Heart right ventricle (tissue), 16 donors: ENCODE data around the gene ACOT6. TPM values are rescaled to one million over a fixed set of nuclear protein-coding genes. Genes with fewer than 3 reads are reported as not detected.
"Not testable (repeated sequence)": the region's sequence is repeated elsewhere in the genome, so short reads cannot be mapped to it uniquely, and the experiment has no call there.

Experiments
- ATAC-seq, 8 donors: fragments of 200-7000 bp; cut with Tn5 transposase; one replicate each; pipeline ENCODE4 v1.9.1; 2020; ENCODE audit warnings: mild to moderate bottlenecking in 8 of 8, moderate library complexity in 8 of 8, moderate number of reproducible peaks in 1 of 8
- DNase-seq, 2 donors: peaks; one replicate each; pipeline ENCODE4 v3.0.0-alpha.2; 2020
- H3K27ac ChIP-seq, 10 donors: fragments of 200-600 bp; sonication (generic) in 2 of 10; one replicate each; pipeline versions ENCODE4 v1.5.0 to v1.8.0; 2020 to 2022; ENCODE audit warnings: mild to moderate bottlenecking in 3 of 10
- H3K27me3 ChIP-seq, 7 donors: fragments of 200-600 bp; one replicate each; pipeline ENCODE4 v1.8.0; 2021 to 2022; ENCODE audit warnings: mild to moderate bottlenecking in 2 of 7
- H3K36me3 ChIP-seq, 9 donors: fragments of 200-600 bp; sonication (generic) in 1 of 9; one replicate each; pipeline versions ENCODE4 v1.5.0 to v1.8.0; 2020 to 2022; ENCODE audit warnings: mild to moderate bottlenecking in 2 of 9
- H3K4me1 ChIP-seq, 9 donors: fragments of 200-600 bp; sonication (generic) in 1 of 9; one replicate each; pipeline versions ENCODE4 v1.5.0 to v1.8.0; 2020 to 2022; ENCODE audit warnings: mild to moderate bottlenecking in 4 of 9
- H3K4me3 ChIP-seq, 10 donors: fragments of 200-600 bp; sonication (generic) in 2 of 10; one replicate each; pipeline versions ENCODE4 v1.5.0 to v1.8.0; 2020 to 2022; ENCODE audit warnings: mild to moderate bottlenecking in 7 of 10, moderate library complexity in 2 of 10
- H3K9me3 ChIP-seq, 11 donors: fragments of 200-600 bp in 10 of 11; sonication (generic) in 2 of 11; one replicate each; pipeline versions ENCODE4 v1.5.0 to v1.8.0; 2013 to 2022; ENCODE audit warnings: mild to moderate bottlenecking in 2 of 11, control low read depth in 1 of 11, moderate library complexity in 1 of 11
- CTCF ChIP-seq, 9 donors: fragments of 200-600 bp; sonication (generic) in 2 of 9; IDR thresholded peaks; one replicate each; pipeline versions ENCODE4 v1.5.0 to v1.8.0; 2021 to 2022; ENCODE audit warnings: antibody characterized with exemption in 9 of 9, mild to moderate bottlenecking in 5 of 9, moderate library complexity in 1 of 9
- WGBS, 2 donors: extraction: QIAGEN DNeasy Blood & Tissue Kit; methylation state at CpG; one replicate each; pipeline ENCODE4 v1.1.7; 2013; ENCODE audit warnings: inconsistent platforms in 1 of 2; 5-methylcytosine and 5-hydroxymethylcytosine counted together
- intact Hi-C, 10 donors: fragments of 100-400 bp; cut with DNase I; formaldehyde crosslinking; loops; one replicate each; pipeline versions ENCODE4 v1.11.1 to v1.14.2; 2022
- polyA plus RNA-seq, 2 donors: library from polyadenylated mRNA; stranded (reverse); fragments of 200-250 nt; gene quantifications; one replicate each; pipeline ENCODE4 v1.2.3, GENCODE V29; 2013
- total RNA-seq, 10 donors: library from RNA; stranded (reverse); fragmentation: NEBNext Ultra II Directional in 3 of 10; extraction: Animal tissue kit (Norgen Biotek cat#: 25700) in 3 of 10; gene quantifications; one replicate each; pipeline versions ENCODE4 v1.2.1 to v1.2.4, GENCODE V29; 2021 to 2023
- donor health status: Arrhythmogenic right ventricular cardiomyopathy.
- donor health status: ischemic (EF 13 %, LVEDD 7.1; RV severe dilation, severe dysfunction).
- donor health status: healthy with polysubstance abuse.
- donor health status: DM: no; HTN: yes; CAD: no.
- donor health status: DM: no; HTN: no; CAD: no.
- donor health status: ischemic (EF 25% LVEDD 6.9; RV normal size, moderate dysfunction).
- donor health status: ischemic (EF 25% LVEDD 5.7; RV mildly dilated, moderate dysfunction).
- donor health status: healthy.
- donor health status: DM: yes; HTN: yes; CAD: no.
- donor health status: Ischemic cardiomyopathy.
- donor health status: ischemic (EF 35%, LVEDD 5.7; RV mildly dilated, moderate dysfunction).
- donor health status: nonischemic (EF 11% LVEDD 7.7; RV severe dilation, severe dysfunction).
- donor health status: DM: yes; HTN: yes; CAD: no.
- donor health status: PGD.
- donor health status: ischemic (EF 29% LVEDD 5.4; RV normal size, mild dysfunction).
- donor health status: nonischemic (EF 23%, LVEDD 6.1; RV moderate dilation, normal function).

The ACOT6 gene
- total and polyA plus RNA-seq, 12 donors, result not detected

- ATAC-seq (no peak), DNase-seq (no peak)
- H3K27ac ChIP-seq, result no peak overlapping the region
- WGBS, 2 donors, result 81 to 98% methylated on average over 3 of the region's 3 CpGs
- H3K36me3 ChIP-seq, result peaks cover 0 to 70% (median 14%) of the 10 kb centered on the region in 9 donors
- H3K9me3 ChIP-seq, result no peaks in the 10 kb centered on the region
- intact Hi-C loops, result no loop called here
- H3K4me1 ChIP-seq, result peaks cover 0 to 4% (median 0%) of the 10 kb centered on the region in 9 donors
- TF ChIP-seq CTCF (IDR thresholded peaks at IDR 0.05), result no peak
- no peaks in the 10 kb centered on the region for H3K27me3 ChIP-seq
- no peak overlapping the region for H3K4me3 ChIP-seq
Observed at GRCh38 chr14:73576391-73576790, 35.9 kb upstream of the ACOT6 start.

GRCh38 chr14:73577214-73577613 is 35.1 kb upstream of the ACOT6 start:
- H3K9me3 ChIP-seq, H3K4me1 ChIP-seq, intact Hi-C loops, H3K27me3 ChIP-seq, H3K27ac ChIP-seq, DNase-seq, H3K4me3 ChIP-seq: not testable (repeated sequence)
- peaks cover 0 to 70% (median 14%) of the 10 kb centered on the region in 9 donors for H3K36me3 ChIP-seq
- peak in 7 of 8 donors; percentile 55 to 94 (median 85) for ATAC-seq
- 100% methylated on average over 2 of the region's 2 CpGs for WGBS, 2 donors

GRCh38 chr14:73582102-73582979 is 30.0 kb upstream of the ACOT6 start:
- intact Hi-C loops, H3K27ac ChIP-seq, H3K4me3 ChIP-seq, H3K27me3 ChIP-seq, H3K9me3 ChIP-seq, H3K4me1 ChIP-seq, DNase-seq: not testable (repeated sequence)
- WGBS, 2 donors, result 87 to 91% methylated on average over 10 of the region's 11 CpGs
- peaks cover 0 to 44% (median 0%) of the 10 kb centered on the region in 9 donors for H3K36me3 ChIP-seq
- peak in 1 of 8 donors; percentile 38 for ATAC-seq

GRCh38 chr14:73588695-73589094 is 23.6 kb upstream of the ACOT6 start:
- TF ChIP-seq CTCF (IDR thresholded peaks at IDR 0.05), result no peak
- H3K27ac ChIP-seq, result no peak overlapping the region
- H3K36me3 ChIP-seq, result no peaks in the 10 kb centered on the region
- no peaks in the 10 kb centered on the region for H3K9me3 ChIP-seq
- peaks cover 0 to 9% (median 3%) of the 10 kb centered on the region in 9 donors for H3K4me1 ChIP-seq
- no peaks in the 10 kb centered on the region for H3K27me3 ChIP-seq
- intact Hi-C loops, result no loop called here
- no peak for ATAC-seq
- no peak for DNase-seq
- no peak overlapping the region for H3K4me3 ChIP-seq
- 87 to 93% methylated on average over 1 of the region's 1 CpG for WGBS, 2 donors

- Histone ChIP-seq H3K27ac (no peak overlapping the region), H3K27me3 (no peaks in the 10 kb centered on the region), H3K4me1 (peaks cover 0 to 9% (median 3%) of the 10 kb centered on the region in 9 donors), H3K9me3 (no peaks in the 10 kb centered on the region), H3K4me3 (no peak overlapping the region), H3K36me3 (no peaks in the 10 kb centered on the region)
- intact Hi-C loops, result no loop called here
- whole genome bisulfite sequencing, 2 donors, result 90% methylated on average over 4 of the region's 4 CpGs
- TF ChIP-seq CTCF (IDR thresholded peaks at IDR 0.05), result no peak
- no peak for DNase-seq
- no peak for ATAC-seq
Observed at GRCh38 chr14:73589116-73589515, 23.2 kb upstream of the ACOT6 start.

GRCh38 chr14:73590673-73591004 is 21.7 kb upstream of the ACOT6 start:
- intact Hi-C loops, result loop anchor here in 1 of 10 donors (5.0 kb wide), 1 partner anchor 1003 kb away; no protein-coding TSS in a partner anchor
- not testable (repeated sequence) for H3K4me3 ChIP-seq, H3K9me3 ChIP-seq, H3K27me3 ChIP-seq, DNase-seq, H3K27ac ChIP-seq, ATAC-seq, H3K36me3 ChIP-seq, H3K4me1 ChIP-seq
- 95 to 97% methylated on average over 32 of the region's 32 CpGs for WGBS, 2 donors
